GM21619 (cell line): ENCODE measurements around the gene LUC7L3.
"Not testable (repeated sequence)": the region's sequence is repeated elsewhere in the genome, so short reads cannot be mapped to it uniquely, and the experiment has no call there.

Experiments used
- ATAC-seq: cut with Tn5 transposase; IDR thresholded peaks from one replicate; pipeline ENCODE4 v1.9.1; 2021; ENCODE audit not compliant: unreplicated experiment

Gene LUC7L3

GRCh38 chr17:50781167-50781566 lies 61.8 kb downstream of the LUC7L3 start:
- no peak for ATAC-seq

- peak; percentile 54 for ATAC-seq
These were observed 63.8 kb downstream of the LUC7L3 start for GRCh38 chr17:50783193-50783660.

GRCh38 chr17:50783905-50784304 lies 64.5 kb downstream of the LUC7L3 start:
- ATAC-seq, result no peak

- no peak for ATAC-seq
These were observed 65.7 kb downstream of the LUC7L3 start for GRCh38 chr17:50785126-50785525.

GRCh38 chr17:50785946-50786570 lies 66.7 kb downstream of the LUC7L3 start:
- ATAC-seq, result no peak

- no peak for ATAC-seq
These were observed 67.7 kb downstream of the LUC7L3 start for GRCh38 chr17:50787106-50787505.

GRCh38 chr17:50790618-50791017 lies 71.2 kb downstream of the LUC7L3 start:
- no peak for ATAC-seq

GRCh38 chr17:50792132-50792531 lies 72.7 kb downstream of the LUC7L3 start:
- ATAC-seq, result no peak

GRCh38 chr17:50793007-50793406 lies 73.6 kb downstream of the LUC7L3 start:
- ATAC-seq, result no peak

GRCh38 chr17:50794361-50794760 lies 75.0 kb downstream of the LUC7L3 start:
- no peak for ATAC-seq

GRCh38 chr17:50797135-50797810 lies 77.9 kb downstream of the LUC7L3 start:
- no peak for ATAC-seq

- ATAC-seq, result no peak
These were observed 79.3 kb downstream of the LUC7L3 start for GRCh38 chr17:50798424-50799288.

- no peak for ATAC-seq
These were observed 80.2 kb downstream of the LUC7L3 start for GRCh38 chr17:50799582-50799981.

- no peak for ATAC-seq
These were observed 80.8 kb downstream of the LUC7L3 start for GRCh38 chr17:50800196-50800700.

- no peak for ATAC-seq
These were observed 83.5 kb downstream of the LUC7L3 start for GRCh38 chr17:50802609-50803571.

GRCh38 chr17:50803676-50804075 lies 84.3 kb downstream of the LUC7L3 start:
- no peak for ATAC-seq

- not testable (repeated sequence) for ATAC-seq
These were observed 85.5 kb downstream of the LUC7L3 start for GRCh38 chr17:50804749-50805475.

GRCh38 chr17:50805486-50805885 lies 86.1 kb downstream of the LUC7L3 start:
- ATAC-seq, result no peak
